Stimulated activated CD4-positive, alpha-beta T cell treated with anti-CD3 and anti-CD28 coated beads, Interleukin-2, amount 100 ng/mL, for 48 hours (primary cell): ENCODE results near the gene HSPA1L.
"Not testable (repeated sequence)": the region's sequence is repeated elsewhere in the genome, so short reads cannot be mapped to it uniquely, and the experiment has no call there.

Experiments used
- DNase-seq, 2 donors: peaks; one replicate each; pipeline ENCODE4 v3.0.0-alpha.2; 2020

Gene HSPA1L

DNA sequence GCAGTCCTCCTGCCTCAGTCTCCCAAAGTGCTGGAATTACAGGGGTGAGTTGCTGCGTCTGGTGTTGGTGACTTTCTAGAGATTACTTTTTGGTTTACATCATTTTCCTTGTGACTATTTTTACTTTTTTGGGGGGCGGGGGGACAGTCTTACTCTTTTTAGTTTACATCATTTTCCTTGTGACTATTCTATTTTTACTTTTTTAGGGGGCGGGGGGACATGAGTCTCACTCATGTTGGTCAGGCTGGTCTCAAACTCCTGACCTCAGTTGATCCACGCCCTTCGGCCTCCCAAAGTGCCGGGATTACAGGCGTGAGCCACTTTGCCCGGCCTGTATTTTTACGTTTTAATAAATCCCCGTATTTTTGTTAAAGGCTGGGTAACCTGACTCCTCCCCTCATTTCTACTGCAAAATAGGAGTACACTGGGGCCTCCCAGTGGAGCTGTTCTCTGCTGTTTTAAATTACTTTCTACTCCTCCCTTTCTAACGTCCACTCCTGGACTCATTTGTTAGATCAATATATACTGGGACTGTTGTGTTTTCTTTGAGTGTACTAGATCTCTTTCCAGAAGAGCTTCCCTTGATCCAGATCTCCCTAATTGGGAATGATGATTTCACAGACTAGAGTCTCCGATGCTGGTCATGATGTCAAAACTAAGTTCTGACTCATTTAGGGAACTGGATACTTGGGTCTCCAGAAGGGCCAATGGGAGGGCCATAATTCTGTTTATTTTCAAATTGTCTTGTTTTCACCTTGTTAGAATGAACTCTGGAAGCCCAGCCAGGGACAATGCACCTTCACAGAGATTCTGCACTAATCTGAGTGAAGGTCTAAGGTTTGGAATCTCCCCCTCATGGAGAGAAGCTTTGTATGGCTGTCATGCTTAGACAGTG, 21.6 kb upstream of the HSPA1L start:
- no peak for DNase-seq

- DNase-seq: no peak
These were observed 21.0 kb upstream of the HSPA1L start for GRCh38 chr6:31836047-31836473.

DNA sequence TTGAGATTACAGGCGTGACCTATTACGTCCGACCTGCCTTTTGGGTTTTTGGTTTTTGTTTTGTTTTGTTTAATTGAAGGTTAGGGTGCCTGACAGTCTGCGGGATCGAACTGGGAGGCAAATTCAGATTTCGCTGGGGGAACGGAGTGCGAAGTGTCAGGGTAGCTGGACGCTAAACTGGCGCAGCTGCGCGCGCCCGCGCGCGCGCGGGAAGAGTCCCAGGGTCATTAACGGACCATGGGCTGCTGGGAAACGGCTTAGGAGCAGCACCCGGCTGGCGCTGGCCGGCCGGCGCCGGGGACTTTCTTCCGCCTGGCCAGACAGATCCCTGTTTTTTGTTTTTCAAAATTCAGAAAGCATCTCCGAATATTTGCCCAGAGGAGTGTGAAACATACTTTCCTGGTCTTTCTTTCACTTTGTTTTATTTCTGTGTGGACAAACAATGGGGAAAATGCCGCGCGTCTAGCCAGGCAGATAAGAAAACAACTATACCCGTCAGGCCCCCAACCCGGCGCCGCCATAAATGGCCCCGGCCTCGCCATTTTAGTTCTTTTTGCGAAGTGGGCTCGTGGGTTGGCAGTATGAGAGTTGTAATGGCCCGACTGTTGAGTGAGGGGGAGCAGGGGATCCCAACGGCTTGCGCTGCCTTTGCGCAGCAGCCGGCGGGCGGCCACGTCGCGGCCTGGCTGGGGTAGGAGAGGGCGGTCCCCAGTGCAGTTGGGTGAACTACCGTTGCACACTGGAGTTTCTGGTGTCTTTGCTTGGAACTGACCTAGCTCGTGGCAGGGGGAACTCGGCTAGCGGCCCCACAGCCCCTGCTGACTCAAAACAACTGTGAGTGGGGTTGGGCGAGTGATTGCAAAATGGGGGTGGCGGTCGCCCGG, 19.5 kb upstream of the HSPA1L start:
- DNase-seq: peak; percentile 76 to 79

- DNase-seq: no peak
These were observed 16.5 kb upstream of the HSPA1L start for GRCh38 chr6:31831350-31832215.

DNA sequence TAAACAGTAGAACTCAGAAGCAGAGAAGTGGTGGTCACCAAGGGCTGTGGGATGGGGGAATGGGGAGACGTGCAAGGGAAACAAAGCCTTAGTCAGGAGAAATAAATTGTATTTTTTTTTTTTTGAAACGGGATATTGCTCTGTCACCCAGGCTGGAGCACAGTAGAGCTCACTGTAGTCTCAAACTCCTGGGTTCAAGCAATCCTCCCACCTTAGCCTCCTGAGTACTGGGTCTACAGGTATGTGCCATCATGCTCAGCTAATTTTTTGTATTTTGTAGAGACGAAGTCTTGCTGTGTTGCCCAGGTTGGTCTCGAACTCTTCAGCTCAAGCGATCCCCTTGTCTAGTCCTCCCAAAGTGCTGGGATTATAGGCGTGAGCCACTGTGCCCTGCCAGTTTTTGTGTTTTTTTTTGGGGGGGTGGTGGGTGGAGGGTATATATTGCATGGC, 15.8 kb upstream of the HSPA1L start:
- no peak for DNase-seq

GRCh38 chr6:31829633-31830283, 14.7 kb upstream of the HSPA1L start:
- DNase-seq: no peak

DNA sequence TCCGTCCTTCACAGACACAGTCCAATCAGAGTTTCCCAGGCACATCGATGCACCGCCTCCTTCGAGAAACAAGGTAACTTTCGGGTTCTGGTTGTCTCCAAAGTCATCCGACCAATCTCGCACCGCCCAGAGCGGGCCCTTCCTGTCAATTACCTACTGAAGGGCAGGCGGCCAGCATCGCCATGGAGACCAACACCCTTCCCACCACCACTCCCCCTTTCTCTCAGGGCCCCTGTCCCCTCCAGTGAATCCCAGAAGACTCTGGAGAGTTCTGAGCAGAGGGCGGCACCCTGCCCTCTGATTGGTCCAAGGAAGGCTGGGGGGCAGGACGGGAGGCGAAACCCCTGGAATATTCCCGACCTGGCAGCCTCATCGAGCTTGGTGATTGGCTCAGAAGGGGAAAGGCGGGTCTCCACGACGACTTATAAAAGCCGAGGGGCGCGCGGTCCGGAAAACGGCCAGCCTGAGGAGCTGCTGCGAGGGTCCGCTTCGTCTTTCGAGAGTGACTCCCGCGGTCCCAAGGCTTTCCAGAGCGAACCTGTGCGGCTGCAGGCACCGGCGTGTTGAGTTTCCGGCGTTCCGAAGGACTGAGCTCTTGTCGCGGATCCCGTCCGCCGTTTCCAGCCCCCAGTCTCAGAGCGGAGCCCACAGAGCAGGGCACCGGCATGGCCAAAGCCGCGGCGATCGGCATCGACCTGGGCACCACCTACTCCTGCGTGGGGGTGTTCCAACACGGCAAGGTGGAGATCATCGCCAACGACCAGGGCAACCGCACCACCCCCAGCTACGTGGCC, 12.4 kb upstream of the HSPA1L start, which contains the start of gene HSPA1B:
Gene HSPA1B, plus strand, starts transcription at position 453 of the 794 bp plus-strand sequence. Its CDS starts 213 bp downstream, at position 666.
- peak; percentile 83 to 89 for DNase-seq

DNA sequence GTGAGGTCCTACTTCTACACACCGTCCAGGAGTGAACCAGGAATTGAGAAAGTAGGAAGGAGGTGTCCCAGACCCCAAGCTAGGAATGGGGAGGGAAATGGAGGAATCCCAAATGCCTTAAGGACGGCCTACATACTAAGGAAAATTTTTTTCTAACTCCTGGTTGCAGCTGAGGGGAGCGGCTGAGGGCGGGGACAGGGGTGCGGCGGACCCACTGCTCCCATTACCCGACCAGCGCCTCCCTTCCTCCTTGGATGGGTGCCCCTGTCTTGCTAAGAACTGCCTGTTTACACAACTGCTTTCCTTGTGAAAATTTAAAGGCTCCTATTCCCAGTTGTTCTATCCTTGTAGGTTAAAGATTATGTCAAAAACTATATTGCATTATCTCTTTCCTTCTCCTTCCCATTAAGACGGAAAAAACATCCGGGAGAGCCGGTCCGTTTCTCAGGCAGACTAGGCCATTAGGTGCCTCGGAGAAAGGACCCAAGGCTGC, 11.8 kb upstream of the HSPA1L start:
- DNase-seq: no peak

DNA sequence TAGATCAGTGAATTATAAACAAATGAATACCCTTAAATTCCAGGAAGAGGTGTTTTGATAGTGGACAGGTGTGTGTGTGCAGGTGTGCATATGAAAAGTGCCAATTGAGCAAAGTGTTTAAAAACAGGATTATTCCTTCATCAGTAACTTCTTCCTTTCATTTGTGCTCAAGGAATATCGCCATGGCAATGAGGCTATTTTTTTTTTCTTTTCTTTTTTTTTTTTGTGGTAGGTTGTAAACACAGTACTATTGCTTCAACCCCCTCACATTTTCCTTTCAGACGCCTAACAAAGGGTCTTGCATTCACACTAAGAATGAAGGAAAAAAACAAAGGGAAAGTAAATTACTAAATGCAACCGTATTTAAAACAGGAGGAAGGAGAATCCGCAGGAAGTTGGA, 10.5 kb upstream of the HSPA1L start:
- DNase-seq: no peak

DNA sequence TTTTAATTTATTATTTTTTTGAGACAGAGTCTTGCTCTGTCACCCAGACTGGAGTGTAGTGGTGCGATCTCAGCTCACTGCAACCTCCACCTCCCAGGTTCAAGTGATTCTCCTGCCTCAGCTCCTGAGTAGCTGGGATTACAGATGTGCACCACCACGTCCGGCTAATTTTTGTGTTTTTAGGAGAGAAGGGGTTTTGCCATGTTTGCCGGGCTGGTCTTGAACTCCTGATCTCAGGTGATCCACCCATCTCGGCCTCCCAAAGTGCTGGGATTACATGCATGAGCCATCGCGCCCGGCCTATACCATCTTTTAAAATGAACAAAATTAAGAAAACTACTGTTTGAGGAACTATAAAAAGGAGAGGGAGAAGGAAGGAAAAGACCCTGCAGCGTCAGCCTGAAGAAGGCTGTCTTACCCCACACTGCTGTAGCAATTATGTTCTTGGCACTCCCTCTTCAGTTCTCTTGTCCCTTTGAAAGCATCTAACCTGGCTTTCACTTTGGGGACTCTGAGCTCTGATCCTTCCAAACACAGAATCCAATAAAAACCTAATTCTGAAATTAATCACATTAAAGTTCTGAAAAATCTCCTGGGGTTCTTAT, 8.6 kb upstream of the HSPA1L start:
- not testable (repeated sequence) for DNase-seq

DNA sequence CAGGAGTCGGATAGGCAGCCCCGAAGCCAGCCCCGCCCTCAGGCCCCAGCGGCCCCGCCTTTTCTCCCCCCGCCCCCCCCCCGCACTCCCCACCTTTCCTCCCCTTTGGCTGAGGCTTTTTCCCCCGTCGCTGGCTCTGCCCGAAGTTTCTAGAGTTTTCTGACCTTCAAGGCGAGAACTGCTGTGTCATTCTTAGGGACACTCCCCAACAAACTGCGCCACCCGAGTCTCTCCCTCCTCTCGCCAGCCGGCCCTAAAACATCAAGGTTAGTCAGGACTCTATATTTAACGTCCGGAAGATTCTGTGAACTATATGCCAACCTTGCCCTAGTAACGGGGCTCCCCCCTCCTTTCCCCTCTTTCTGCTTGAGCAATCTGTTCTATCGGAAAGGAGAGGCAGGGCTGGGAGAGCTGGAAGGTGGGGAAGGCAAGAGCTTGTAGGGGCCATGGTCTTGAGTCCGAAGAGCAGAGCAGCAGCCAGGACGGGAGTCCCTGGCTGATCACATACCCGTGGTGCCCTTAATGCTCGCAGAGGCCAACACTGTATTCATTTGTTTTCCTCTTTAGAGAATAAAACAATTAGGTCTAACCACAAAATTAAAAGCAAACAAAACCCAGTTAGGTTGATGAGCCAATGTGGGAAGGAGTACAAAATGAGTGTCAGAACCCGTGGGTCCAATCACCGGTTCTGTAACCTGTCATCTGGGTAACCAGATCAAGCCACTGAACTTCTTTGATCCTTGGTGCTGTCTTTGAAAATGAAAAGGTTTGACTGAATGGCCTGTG, 7.1 kb upstream of the HSPA1L start:
- DNase-seq: peak in 1 of 2 donors; percentile 47

DNA sequence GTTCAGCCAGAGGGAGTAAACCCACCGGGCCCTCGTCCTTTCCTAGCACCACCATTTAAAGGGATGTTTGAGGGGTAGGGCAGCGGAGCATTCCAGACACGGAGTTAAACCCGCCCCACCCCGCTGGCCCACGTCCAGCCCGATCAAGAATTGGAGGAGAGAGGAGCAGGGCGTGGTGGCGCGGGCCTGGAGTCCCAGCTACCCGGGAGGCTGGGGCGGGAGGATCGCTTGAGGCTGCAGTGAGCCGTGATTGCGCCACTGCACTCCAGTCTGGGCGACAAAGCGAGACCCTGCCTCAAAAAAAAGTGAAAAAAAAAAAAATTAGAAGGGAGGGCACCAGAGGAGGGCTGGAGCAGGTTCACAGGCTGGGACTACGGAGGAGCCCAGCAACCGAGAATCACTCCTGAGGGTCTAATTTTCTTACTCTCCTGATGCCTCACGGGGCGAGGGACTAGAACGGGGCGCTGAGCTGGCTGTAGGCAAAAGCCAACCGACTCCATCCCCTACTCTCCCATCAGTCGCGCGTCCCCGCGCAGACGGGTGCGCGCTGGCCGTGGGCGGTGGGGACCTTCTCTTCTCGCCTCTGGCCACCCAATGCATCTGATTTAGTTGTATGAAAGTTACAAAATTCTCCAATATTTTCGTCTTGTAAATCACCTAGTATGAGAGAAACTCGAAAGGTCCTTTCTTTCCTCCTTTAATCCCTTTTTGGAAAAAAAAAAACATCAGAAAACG, 6.4 kb upstream of the HSPA1L start:
- peak; percentile 73 to 76 for DNase-seq

DNA sequence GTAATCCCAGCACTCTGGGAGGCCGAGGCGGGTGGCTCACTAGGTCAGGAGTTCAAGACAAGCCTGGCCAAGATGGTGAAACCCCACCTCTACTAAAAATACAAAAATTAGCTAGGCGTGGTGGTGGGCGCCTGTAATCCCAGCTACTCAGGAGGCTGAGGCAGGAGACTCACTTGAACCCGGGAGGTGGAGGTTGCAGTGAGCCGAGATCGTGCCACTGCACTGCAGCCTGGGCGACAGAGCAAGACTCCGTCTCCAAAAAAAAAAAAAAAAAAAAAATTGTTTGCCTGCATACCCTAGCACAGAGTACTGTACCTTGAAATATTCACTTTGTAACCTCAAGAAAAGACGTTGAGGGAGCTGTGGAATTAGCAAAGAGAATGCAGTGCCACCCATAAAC, 5.3 kb upstream of the HSPA1L start:
- not testable (repeated sequence) for DNase-seq

GRCh38 chr6:31819871-31820299, 4.8 kb upstream of the HSPA1L start:
- DNase-seq: no peak

GRCh38 chr6:31817929-31818511, 2.9 kb upstream of the HSPA1L start:
- not testable (repeated sequence) for DNase-seq

DNA sequence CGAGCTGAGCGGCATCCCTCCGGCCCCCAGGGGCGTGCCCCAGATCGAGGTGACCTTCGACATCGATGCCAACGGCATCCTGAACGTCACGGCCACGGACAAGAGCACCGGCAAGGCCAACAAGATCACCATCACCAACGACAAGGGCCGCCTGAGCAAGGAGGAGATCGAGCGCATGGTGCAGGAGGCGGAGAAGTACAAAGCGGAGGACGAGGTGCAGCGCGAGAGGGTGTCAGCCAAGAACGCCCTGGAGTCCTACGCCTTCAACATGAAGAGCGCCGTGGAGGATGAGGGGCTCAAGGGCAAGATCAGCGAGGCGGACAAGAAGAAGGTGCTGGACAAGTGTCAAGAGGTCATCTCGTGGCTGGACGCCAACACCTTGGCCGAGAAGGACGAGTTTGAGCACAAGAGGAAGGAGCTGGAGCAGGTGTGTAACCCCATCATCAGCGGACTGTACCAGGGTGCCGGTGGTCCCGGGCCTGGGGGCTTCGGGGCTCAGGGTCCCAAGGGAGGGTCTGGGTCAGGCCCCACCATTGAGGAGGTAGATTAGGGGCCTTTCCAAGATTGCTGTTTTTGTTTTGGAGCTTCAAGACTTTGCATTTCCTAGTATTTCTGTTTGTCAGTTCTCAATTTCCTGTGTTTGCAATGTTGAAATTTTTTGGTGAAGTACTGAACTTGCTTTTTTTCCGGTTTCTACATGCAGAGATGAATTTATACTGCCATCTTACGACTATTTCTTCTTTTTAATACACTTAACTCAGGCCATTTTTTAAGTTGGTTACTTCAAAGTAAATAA, 2.2 kb upstream of the HSPA1L start:
- not testable (repeated sequence) for DNase-seq

DNA sequence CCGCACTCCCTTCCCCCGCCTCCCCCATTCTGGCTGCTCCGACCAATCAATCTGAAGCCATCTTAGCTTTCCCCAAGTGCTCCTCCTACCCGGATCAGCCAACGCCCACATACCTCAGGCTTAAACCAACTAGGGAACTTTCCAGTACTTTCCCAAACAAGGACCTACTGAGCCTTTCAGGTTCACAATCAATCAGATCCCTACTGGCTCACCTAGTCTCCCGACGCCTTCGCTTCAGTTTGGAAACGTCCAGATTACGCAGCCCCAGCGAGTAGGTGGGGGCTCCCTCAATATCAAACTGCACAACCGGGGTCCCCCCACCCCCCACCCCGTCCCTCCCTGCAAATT, 432 bp downstream of the HSPA1L start:
- peak; percentile 45 to 64 for DNase-seq

DNA sequence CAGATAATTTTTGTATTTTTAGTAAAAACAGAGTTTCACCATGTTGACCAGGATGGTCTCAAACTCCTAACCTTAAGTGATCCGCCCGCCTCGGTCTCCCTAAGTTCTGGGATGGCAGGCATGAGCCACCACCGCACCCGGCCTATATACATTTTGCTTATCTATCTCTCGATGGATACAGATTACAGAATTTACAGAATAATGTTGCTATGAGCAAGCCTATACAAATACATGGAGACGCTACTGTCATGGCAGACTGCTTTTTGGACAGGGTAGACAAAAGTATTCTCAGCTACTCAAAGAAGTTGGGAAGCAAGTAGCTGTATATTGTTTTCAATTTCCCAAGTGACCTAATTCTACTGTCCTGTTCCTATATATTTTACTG, 1.6 kb downstream of the HSPA1L start:
- DNase-seq: no peak
